GM19035 (cell line): ENCODE results near the gene WDR88.
"Not testable (repeated sequence)": the region's sequence is repeated elsewhere in the genome, so short reads cannot be mapped to it uniquely, and the experiment has no call there.

Experiments used
- ATAC-seq: cut with Tn5 transposase; IDR thresholded peaks from one replicate; pipeline ENCODE4 v1.9.1; 2021; ENCODE audit not compliant: unreplicated experiment

WDR88 gene

GRCh38 chr19:33126712-33127111, 5.2 kb upstream of the WDR88 start:
- ATAC-seq: not testable (repeated sequence)

- ATAC-seq: no peak
Observed at GRCh38 chr19:33129901-33130300, 2.0 kb upstream of the WDR88 start.

GRCh38 chr19:33130433-33130832, 1.5 kb upstream of the WDR88 start:
- ATAC-seq: no peak

GRCh38 chr19:33132425-33132824, 511 bp downstream of the WDR88 start:
- ATAC-seq: no peak

GRCh38 chr19:33133438-33134031, 1.6 kb downstream of the WDR88 start:
- no peak for ATAC-seq

GRCh38 chr19:33134571-33135041, 2.7 kb downstream of the WDR88 start:
- no peak for ATAC-seq

GRCh38 chr19:33139165-33139564, 7.3 kb downstream of the WDR88 start:
- ATAC-seq: no peak

GRCh38 chr19:33143897-33144405, 12.0 kb downstream of the WDR88 start:
- ATAC-seq: no peak

GRCh38 chr19:33146209-33146608, 14.3 kb downstream of the WDR88 start:
- ATAC-seq: no peak

GRCh38 chr19:33147538-33147937, 15.6 kb downstream of the WDR88 start:
- no peak for ATAC-seq

GRCh38 chr19:33150852-33151518, 19.1 kb downstream of the WDR88 start:
- ATAC-seq: no peak

- ATAC-seq: no peak
Observed at GRCh38 chr19:33152176-33152575, 20.3 kb downstream of the WDR88 start.

- ATAC-seq: not testable (repeated sequence)
Observed at GRCh38 chr19:33152625-33153024, 20.7 kb downstream of the WDR88 start.

- not testable (repeated sequence) for ATAC-seq
Observed at GRCh38 chr19:33154313-33154712, 22.4 kb downstream of the WDR88 start.

- ATAC-seq: no peak
Observed at GRCh38 chr19:33156334-33156733, 24.4 kb downstream of the WDR88 start.

GRCh38 chr19:33157906-33158305, 26.0 kb downstream of the WDR88 start:
- ATAC-seq: no peak

- ATAC-seq: no peak
Observed at GRCh38 chr19:33158365-33158764, 26.5 kb downstream of the WDR88 start.

GRCh38 chr19:33159149-33159548, 27.2 kb downstream of the WDR88 start:
- ATAC-seq: no peak

GRCh38 chr19:33159893-33160292, 28.0 kb downstream of the WDR88 start:
- ATAC-seq: no peak

- ATAC-seq: no peak
Observed at GRCh38 chr19:33161201-33161600, 29.3 kb downstream of the WDR88 start.

- ATAC-seq: no peak
Observed at GRCh38 chr19:33163481-33163880, 31.6 kb downstream of the WDR88 start.

GRCh38 chr19:33166037-33166436, 34.1 kb downstream of the WDR88 start:
- not testable (repeated sequence) for ATAC-seq
